GM23338 (cell line): ENCODE measurements around the gene SARDH. TPM values are rescaled to one million over a fixed set of nuclear protein-coding genes. Genes with fewer than 3 reads are reported as not detected.

Experiments used
- ATAC-seq: fragments of 200-7000 bp; cut with Tn5 transposase; 3 replicates; pipeline ENCODE4 v1.9.1; 2020
- DNase-seq: peaks from one replicate; pipeline ENCODE4 v3.0.0-alpha.2; 2015; ENCODE audit warnings: low spot score
- H2AFZ ChIP-seq: fragments of 200-600 bp; sonication (generic); 2 replicates; pipeline ENCODE4 v1.8.0; 2016; ENCODE audit warnings: antibody characterized with exemption, mild to moderate bottlenecking, moderate library complexity
- H3F3A ChIP-seq: fragments of 200-600 bp; sonication (generic); replicated peaks from 2 replicates; pipeline ENCODE4 v1.8.0; 2017; ENCODE audit warnings: antibody characterized with exemption, mixed run types, low read depth
- H3K27ac ChIP-seq: fragments of 200-600 bp; sonication (generic); 2 replicates; pipeline ENCODE4 v1.6.1; 2016; ENCODE audit warnings: low read depth
- H3K27me3 ChIP-seq: fragments of 200-600 bp; sonication (generic); 2 replicates; pipeline ENCODE4 v1.8.0; 2016; ENCODE audit warnings: mild to moderate bottlenecking, mixed run types, moderate library complexity; ENCODE audit not compliant: insufficient read depth
- H3K36me3 ChIP-seq: fragments of 200-600 bp; sonication (generic); 2 replicates; pipeline ENCODE4 v1.8.0; 2016; ENCODE audit warnings: mild to moderate bottlenecking; ENCODE audit not compliant: insufficient read depth
- H3K4me1 ChIP-seq: fragments of 200-600 bp; sonication (generic); 2 replicates; pipeline ENCODE4 v1.8.0; 2016; ENCODE audit warnings: mild to moderate bottlenecking, moderate library complexity; ENCODE audit not compliant: insufficient read depth
- H3K4me2 ChIP-seq: fragments of 200-600 bp; sonication (generic); 2 replicates; pipeline ENCODE4 v1.7.1; 2017; ENCODE audit warnings: mixed run types
- H3K4me3 ChIP-seq: fragments of 200-600 bp; sonication (generic); 2 replicates; pipeline ENCODE4 v1.6.1; 2016; ENCODE audit warnings: mixed run types
- H3K79me2 ChIP-seq: fragments of 200-600 bp; sonication (generic); replicated peaks from 2 replicates; pipeline ENCODE4 v1.8.0; 2017; ENCODE audit warnings: mild to moderate bottlenecking; ENCODE audit not compliant: insufficient read depth
- H3K9me2 ChIP-seq: fragments of 200-600 bp; sonication (generic); 2 replicates; pipeline ENCODE4 v1.8.0; 2017; ENCODE audit not compliant: insufficient read depth
- H4K20me1 ChIP-seq: fragments of 200-600 bp; sonication (generic); replicated peaks from 2 replicates; pipeline ENCODE4 v1.8.0; 2017; ENCODE audit warnings: mild to moderate bottlenecking; ENCODE audit not compliant: insufficient read depth
- H3K27ac Mint-ChIP-seq: 2 replicates; pipeline ENCODE4 v1.8.0; 2020; ENCODE audit warnings: inconsistent platforms, mild to moderate bottlenecking, moderate library complexity, mixed read lengths
- H3K27me3 Mint-ChIP-seq: 3 replicates; pipeline ENCODE4 v1.8.0; 2022; ENCODE audit warnings: low read depth, mild to moderate bottlenecking, moderate library complexity, mixed read lengths, inconsistent platforms; ENCODE audit not compliant: insufficient read depth, poor library complexity
- H3K36me3 Mint-ChIP-seq: 3 replicates; pipeline ENCODE4 v1.8.0; 2021; ENCODE audit warnings: low read depth, mild to moderate bottlenecking, inconsistent platforms, moderate library complexity, mixed read lengths
- H3K4me1 Mint-ChIP-seq: 3 replicates; pipeline ENCODE4 v1.8.0; 2020; ENCODE audit warnings: mild to moderate bottlenecking, inconsistent platforms, mixed read lengths
- H3K4me3 Mint-ChIP-seq: 3 replicates; pipeline ENCODE4 v1.8.0; 2021; ENCODE audit warnings: moderate library complexity, mild to moderate bottlenecking, inconsistent platforms, mixed read lengths
- H3K9me3 Mint-ChIP-seq: 3 replicates; pipeline ENCODE4 v1.8.0; 2020; ENCODE audit warnings: moderate library complexity, mild to moderate bottlenecking, inconsistent platforms, mixed read lengths
- CREB1 ChIP-seq: fragments of 250-450 bp; sonication (Bioruptor Pico); IDR thresholded peaks from 2 replicates; pipeline ENCODE4 v1.5.0; 2020; ENCODE audit warnings: low read depth, mild to moderate bottlenecking, moderate library complexity
- CTCF ChIP-seq, 2 experiments: fragments of 200-600 bp in 1 of 2; sonication (generic) in 1 of 2; conservative IDR thresholded peaks; 2 replicates each; pipeline versions ENCODE4 v1.5.1 to v1.6.1; 2016 to 2017; ENCODE audit warnings: antibody characterized with exemption in 2 of 2, low read depth in 2 of 2, mild to moderate bottlenecking in 2 of 2, moderate library complexity in 1 of 2
- EZH2phosphoT487 ChIP-seq: fragments of 200-600 bp; sonication (generic); IDR thresholded peaks from one replicate; pipeline ENCODE4 v1.8.1; 2018; ENCODE audit warnings: antibody characterized with exemption; ENCODE audit not compliant: unreplicated experiment
- JUNB ChIP-seq: IDR thresholded peaks from one replicate; pipeline ENCODE4 v1.6.1; 2016; ENCODE audit warnings: antibody characterized with exemption; ENCODE audit not compliant: unreplicated experiment
- NANOG ChIP-seq: IDR thresholded peaks from 2 replicates; pipeline ENCODE4 v1.6.1; 2016; ENCODE audit warnings: antibody characterized with exemption, borderline replicate concordance
- POLR2AphosphoS5 ChIP-seq: IDR thresholded peaks from 2 replicates; pipeline ENCODE4 v1.6.1; 2016; ENCODE audit warnings: antibody characterized with exemption, low read depth
- STAT1 ChIP-seq: IDR thresholded peaks from one replicate; pipeline ENCODE4 v1.6.1; 2016; ENCODE audit warnings: antibody characterized with exemption; ENCODE audit not compliant: unreplicated experiment
- ZNF114 ChIP-seq: fragments of 250-450 bp; sonication (Bioruptor Pico); IDR thresholded peaks from 2 replicates; pipeline ENCODE4 v1.5.0; 2020; ENCODE audit warnings: mild to moderate bottlenecking, moderate library complexity
- ZNF331 ChIP-seq: fragments of 250-450 bp; sonication (Bioruptor Pico); IDR thresholded peaks from 2 replicates; pipeline ENCODE4 v1.5.0; 2020; ENCODE audit warnings: low read depth, mild to moderate bottlenecking, moderate library complexity
- polyA plus RNA-seq: library from polyadenylated mRNA; unstranded; fragments of >200 nt; fragmentation: Nextera tagmentation; extraction: Ambion mirVana; gene quantifications from 2 replicates; pipeline ENCODE4 v1.2.1, GENCODE V29; 2016
- total RNA-seq: library from RNA; depleted of rRNA; stranded (reverse); fragments of >200 nt; shearing (Covaris generic); gene quantifications from 2 replicates; pipeline ENCODE4 v1.2.3, GENCODE V29; 2014
- TF ChIP-seq, protein P1 (sequence below): fragments of 250-450 bp; sonication (Bioruptor Pico); IDR thresholded peaks from 2 replicates; pipeline ENCODE4 v1.5.0; 2020; ENCODE audit warnings: mild to moderate bottlenecking, moderate library complexity
- TF ChIP-seq, protein P2 (sequence below): IDR thresholded peaks from one replicate; pipeline ENCODE4 v1.6.1; 2018; ENCODE audit warnings: antibody characterized with exemption; ENCODE audit not compliant: unreplicated experiment

The SARDH gene
- total and polyA plus RNA-seq, 2 experiments from 2014 or later: 2.8 to 10.4 TPM

GRCh38 chr9:133671371-133671770 lies 66.8 kb downstream of the SARDH start:
- Mint-ChIP-seq H3K4me3 (no peak overlapping the region), H3K9me3 (no peaks in the 10 kb centered on the region), H3K27me3 (peaks cover 3% of the 10 kb centered on the region), H3K36me3 (peaks cover 3% of the 10 kb centered on the region; the same call in 1 of the 3 replicates), H3K27ac (no peak overlapping the region), H3K4me1 (peaks cover 7% of the 10 kb centered on the region)
- Histone ChIP-seq H3K36me3 (no peaks in the 10 kb centered on the region), H3K27ac (no peak overlapping the region), H3K79me2 (no peaks in the 10 kb centered on the region), H3K27me3 (no peaks in the 10 kb centered on the region), H2AFZ (no peak overlapping the region), H3K4me2 (no peak overlapping the region), H3K4me1 (no peaks in the 10 kb centered on the region), H3K4me3 (no peak overlapping the region), H4K20me1 (no peaks in the 10 kb centered on the region), H3F3A (no peaks in the 10 kb centered on the region), H3K9me2 (no peaks in the 10 kb centered on the region; the same call in 1 of the 2 replicates)
- no peak for DNase-seq
- TF ChIP-seq POLR2AphosphoS5 (no peak), JUNB (no peak), ZNF114 (CRISPR knock-in tag) (no peak)
- ATAC-seq: no peak

DNA sequence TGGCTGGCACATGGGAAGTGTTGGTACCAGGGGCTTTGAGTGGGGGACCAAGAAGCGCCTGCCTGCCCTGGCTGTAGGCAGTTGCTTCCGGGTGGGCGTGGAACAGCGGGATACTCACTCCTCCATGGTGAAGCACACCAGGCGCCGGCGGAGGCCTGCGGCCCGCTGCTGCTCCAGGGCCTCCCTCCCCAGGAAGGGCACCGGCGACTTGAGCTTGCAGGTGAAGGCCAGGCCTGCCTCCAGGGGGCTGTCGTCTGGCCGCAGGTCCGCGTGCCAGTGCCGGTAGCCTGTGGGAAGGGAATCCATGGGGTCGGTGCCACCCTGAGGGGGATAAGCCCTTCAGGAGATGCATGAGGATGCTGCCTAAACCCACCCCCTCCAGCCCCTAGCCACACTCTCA lies 67.7 kb downstream of the SARDH start:
- Histone ChIP-seq H3K4me3 (no peak overlapping the region), H3K36me3 (no peaks in the 10 kb centered on the region), H3K9me2 (no peaks in the 10 kb centered on the region; the same call in 1 of the 2 replicates), H3K79me2 (no peaks in the 10 kb centered on the region), H3K4me1 (no peaks in the 10 kb centered on the region), H3K27me3 (no peaks in the 10 kb centered on the region), H4K20me1 (no peaks in the 10 kb centered on the region), H3F3A (no peaks in the 10 kb centered on the region), H2AFZ (no peak overlapping the region), H3K27ac (no peak overlapping the region), H3K4me2 (no peak overlapping the region)
- Mint-ChIP-seq H3K4me1 (peaks cover 7% of the 10 kb centered on the region), H3K9me3 (no peaks in the 10 kb centered on the region), H3K27me3 (peaks cover 2% of the 10 kb centered on the region), H3K36me3 (peaks cover 3% of the 10 kb centered on the region; the same call in 1 of the 3 replicates), H3K4me3 (no peak overlapping the region), H3K27ac (no peak overlapping the region)
- ATAC-seq (peak; percentile 24; the same call in 2 of the 3 replicates), DNase-seq (no peak)
- TF ChIP-seq JUNB: no peak
- TF ChIP-seq ZNF331 (CRISPR knock-in tag): no peak
- TF ChIP-seq CREB1 (CRISPR knock-in tag): no peak
- TF ChIP-seq EZH2phosphoT487: no peak
- TF ChIP-seq, protein P1, sequence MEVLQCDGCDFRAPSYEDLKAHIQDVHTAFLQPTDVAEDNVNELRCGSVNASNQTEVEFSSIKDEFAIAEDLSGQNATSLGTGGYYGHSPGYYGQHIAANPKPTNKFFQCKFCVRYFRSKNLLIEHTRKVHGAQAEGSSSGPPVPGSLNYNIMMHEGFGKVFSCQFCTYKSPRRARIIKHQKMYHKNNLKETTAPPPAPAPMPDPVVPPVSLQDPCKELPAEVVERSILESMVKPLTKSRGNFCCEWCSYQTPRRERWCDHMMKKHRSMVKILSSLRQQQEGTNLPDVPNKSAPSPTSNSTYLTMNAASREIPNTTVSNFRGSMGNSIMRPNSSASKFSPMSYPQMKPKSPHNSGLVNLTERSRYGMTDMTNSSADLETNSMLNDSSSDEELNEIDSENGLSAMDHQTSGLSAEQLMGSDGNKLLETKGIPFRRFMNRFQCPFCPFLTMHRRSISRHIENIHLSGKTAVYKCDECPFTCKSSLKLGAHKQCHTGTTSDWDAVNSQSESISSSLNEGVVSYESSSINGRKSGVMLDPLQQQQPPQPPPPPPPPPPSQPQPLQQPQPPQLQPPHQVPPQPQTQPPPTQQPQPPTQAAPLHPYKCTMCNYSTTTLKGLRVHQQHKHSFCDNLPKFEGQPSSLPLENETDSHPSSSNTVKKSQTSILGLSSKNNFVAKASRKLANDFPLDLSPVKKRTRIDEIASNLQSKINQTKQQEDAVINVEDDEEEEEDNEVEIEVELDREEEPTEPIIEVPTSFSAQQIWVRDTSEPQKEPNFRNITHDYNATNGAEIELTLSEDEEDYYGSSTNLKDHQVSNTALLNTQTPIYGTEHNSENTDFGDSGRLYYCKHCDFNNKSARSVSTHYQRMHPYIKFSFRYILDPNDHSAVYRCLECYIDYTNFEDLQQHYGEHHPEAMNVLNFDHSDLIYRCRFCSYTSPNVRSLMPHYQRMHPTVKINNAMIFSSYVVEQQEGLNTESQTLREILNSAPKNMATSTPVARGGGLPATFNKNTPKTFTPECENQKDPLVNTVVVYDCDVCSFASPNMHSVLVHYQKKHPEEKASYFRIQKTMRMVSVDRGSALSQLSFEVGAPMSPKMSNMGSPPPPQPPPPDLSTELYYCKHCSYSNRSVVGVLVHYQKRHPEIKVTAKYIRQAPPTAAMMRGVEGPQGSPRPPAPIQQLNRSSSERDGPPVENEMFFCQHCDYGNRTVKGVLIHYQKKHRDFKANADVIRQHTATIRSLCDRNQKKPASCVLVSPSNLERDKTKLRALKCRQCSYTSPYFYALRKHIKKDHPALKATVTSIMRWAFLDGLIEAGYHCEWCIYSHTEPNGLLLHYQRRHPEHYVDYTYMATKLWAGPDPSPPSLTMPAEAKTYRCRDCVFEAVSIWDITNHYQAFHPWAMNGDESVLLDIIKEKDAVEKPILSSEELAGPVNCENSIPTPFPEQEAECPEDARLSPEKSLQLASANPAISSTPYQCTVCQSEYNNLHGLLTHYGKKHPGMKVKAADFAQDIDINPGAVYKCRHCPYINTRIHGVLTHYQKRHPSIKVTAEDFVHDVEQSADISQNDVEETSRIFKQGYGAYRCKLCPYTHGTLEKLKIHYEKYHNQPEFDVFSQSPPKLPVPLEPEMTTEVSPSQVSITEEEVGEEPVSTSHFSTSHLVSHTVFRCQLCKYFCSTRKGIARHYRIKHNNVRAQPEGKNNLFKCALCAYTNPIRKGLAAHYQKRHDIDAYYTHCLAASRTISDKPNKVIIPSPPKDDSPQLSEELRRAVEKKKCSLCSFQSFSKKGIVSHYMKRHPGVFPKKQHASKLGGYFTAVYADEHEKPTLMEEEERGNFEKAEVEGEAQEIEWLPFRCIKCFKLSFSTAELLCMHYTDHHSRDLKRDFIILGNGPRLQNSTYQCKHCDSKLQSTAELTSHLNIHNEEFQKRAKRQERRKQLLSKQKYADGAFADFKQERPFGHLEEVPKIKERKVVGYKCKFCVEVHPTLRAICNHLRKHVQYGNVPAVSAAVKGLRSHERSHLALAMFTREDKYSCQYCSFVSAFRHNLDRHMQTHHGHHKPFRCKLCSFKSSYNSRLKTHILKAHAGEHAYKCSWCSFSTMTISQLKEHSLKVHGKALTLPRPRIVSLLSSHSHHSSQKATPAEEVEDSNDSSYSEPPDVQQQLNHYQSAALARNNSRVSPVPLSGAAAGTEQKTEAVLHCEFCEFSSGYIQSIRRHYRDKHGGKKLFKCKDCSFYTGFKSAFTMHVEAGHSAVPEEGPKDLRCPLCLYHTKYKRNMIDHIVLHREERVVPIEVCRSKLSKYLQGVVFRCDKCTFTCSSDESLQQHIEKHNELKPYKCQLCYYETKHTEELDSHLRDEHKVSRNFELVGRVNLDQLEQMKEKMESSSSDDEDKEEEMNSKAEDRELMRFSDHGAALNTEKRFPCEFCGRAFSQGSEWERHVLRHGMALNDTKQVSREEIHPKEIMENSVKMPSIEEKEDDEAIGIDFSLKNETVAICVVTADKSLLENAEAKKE: no peak
- TF ChIP-seq STAT1: no peak
- no peak for TF ChIP-seq POLR2AphosphoS5
- no peak; a peak in 1 of 4 replicates for TF ChIP-seq CTCF (conservative IDR thresholded peaks at IDR 0.05; ENCODE audit: low read depth in 2 of 2)
- TF ChIP-seq NANOG: no peak
- TF ChIP-seq, protein P2, sequence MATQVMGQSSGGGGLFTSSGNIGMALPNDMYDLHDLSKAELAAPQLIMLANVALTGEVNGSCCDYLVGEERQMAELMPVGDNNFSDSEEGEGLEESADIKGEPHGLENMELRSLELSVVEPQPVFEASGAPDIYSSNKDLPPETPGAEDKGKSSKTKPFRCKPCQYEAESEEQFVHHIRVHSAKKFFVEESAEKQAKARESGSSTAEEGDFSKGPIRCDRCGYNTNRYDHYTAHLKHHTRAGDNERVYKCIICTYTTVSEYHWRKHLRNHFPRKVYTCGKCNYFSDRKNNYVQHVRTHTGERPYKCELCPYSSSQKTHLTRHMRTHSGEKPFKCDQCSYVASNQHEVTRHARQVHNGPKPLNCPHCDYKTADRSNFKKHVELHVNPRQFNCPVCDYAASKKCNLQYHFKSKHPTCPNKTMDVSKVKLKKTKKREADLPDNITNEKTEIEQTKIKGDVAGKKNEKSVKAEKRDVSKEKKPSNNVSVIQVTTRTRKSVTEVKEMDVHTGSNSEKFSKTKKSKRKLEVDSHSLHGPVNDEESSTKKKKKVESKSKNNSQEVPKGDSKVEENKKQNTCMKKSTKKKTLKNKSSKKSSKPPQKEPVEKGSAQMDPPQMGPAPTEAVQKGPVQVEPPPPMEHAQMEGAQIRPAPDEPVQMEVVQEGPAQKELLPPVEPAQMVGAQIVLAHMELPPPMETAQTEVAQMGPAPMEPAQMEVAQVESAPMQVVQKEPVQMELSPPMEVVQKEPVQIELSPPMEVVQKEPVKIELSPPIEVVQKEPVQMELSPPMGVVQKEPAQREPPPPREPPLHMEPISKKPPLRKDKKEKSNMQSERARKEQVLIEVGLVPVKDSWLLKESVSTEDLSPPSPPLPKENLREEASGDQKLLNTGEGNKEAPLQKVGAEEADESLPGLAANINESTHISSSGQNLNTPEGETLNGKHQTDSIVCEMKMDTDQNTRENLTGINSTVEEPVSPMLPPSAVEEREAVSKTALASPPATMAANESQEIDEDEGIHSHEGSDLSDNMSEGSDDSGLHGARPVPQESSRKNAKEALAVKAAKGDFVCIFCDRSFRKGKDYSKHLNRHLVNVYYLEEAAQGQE: no peak
- no peak for TF ChIP-seq ZNF114 (CRISPR knock-in tag)
